ENCODE data around the gene DRD2.

Gene DRD2

DNA sequence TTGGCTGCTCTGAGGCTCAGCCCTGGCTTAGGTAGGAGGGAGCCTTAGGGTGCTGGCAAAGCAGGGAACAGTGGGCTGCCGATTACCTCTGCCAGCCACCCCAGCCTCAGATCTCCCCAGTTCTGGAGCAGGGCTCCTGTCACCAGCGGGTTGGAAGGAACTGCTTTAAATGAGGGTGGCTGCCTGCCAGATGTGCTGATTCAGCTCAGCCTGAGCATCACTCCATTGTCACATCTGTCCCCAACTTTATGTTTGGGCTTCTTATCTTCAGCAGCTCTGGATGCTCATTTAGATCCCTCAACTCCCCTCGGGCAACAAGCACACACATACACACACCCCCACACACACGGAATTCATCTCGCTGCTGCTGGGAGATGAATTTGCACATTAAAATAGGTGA lies 104.6 kb downstream of the DRD2 start:
- TF ChIP-seq, protein P1, sequence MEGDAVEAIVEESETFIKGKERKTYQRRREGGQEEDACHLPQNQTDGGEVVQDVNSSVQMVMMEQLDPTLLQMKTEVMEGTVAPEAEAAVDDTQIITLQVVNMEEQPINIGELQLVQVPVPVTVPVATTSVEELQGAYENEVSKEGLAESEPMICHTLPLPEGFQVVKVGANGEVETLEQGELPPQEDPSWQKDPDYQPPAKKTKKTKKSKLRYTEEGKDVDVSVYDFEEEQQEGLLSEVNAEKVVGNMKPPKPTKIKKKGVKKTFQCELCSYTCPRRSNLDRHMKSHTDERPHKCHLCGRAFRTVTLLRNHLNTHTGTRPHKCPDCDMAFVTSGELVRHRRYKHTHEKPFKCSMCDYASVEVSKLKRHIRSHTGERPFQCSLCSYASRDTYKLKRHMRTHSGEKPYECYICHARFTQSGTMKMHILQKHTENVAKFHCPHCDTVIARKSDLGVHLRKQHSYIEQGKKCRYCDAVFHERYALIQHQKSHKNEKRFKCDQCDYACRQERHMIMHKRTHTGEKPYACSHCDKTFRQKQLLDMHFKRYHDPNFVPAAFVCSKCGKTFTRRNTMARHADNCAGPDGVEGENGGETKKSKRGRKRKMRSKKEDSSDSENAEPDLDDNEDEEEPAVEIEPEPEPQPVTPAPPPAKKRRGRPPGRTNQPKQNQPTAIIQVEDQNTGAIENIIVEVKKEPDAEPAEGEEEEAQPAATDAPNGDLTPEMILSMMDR (IDR thresholded peaks at IDR 0.05; ENCODE audit: control insufficient read depth, insufficient read depth, low read depth, low read length, missing control alignments), result no peak

DNA sequence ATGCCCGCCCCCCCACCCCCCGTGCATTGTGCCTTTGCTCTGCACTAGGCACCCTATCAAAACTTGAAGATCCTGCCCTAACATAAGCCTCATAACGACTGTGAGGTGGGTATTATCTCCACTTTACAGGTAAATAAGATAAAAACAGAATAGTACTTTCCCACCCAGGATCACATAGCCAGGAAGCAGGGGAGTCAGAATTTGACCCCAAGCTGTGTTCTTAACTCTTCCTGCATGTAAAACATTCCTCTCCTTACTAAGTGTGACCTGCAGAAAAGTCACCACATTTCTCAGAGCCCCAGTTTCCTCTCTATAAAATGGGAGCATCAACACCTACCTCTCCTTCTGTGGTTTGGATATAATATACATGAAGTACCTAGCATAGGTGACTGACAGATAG lies 105.8 kb downstream of the DRD2 start:
- TF ChIP-seq, protein P1 (IDR thresholded peaks at IDR 0.05; ENCODE audit: control insufficient read depth, insufficient read depth, low read depth, low read length, missing control alignments), result no peak
- no peak overlapping the region for H3K4me3 ChIP-seq (ENCODE audit: control insufficient read depth, low read depth, low read length)
- DNase-seq (ENCODE audit: low read depth), result no peak

More for the DNA sequence above, 104.6 kb downstream of the DRD2 start:
- no peak overlapping the region for H3K4me3 ChIP-seq (ENCODE audit: control insufficient read depth, low read depth, low read length)
- no peak for DNase-seq (ENCODE audit: low read depth)

DNA sequence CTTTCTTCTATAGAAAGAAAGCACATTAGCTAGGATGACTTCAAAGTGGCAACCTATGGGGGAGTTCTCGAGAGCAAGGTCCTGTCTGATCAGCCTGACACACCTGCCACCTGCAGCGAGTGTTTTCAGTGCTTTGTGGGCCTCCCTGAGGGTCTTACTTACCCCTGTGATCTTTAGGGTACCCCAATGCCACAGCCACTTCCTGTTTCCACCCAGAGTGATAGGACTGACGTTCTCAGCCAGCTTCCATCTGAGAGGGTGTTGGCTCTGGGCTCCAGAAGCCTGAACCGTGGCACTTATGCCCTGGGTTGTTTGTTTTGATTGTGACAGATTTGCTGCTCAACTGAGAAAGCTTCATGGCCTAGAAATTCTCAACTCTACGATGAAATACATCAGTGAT lies 109.3 kb downstream of the DRD2 start:
- no peak for DNase-seq (ENCODE audit: low read depth)
- TF ChIP-seq, protein P1 (IDR thresholded peaks at IDR 0.05; ENCODE audit: control insufficient read depth, insufficient read depth, low read depth, low read length, missing control alignments), result no peak
- no peak overlapping the region for H3K4me3 ChIP-seq (ENCODE audit: control insufficient read depth, low read depth, low read length)

DNA sequence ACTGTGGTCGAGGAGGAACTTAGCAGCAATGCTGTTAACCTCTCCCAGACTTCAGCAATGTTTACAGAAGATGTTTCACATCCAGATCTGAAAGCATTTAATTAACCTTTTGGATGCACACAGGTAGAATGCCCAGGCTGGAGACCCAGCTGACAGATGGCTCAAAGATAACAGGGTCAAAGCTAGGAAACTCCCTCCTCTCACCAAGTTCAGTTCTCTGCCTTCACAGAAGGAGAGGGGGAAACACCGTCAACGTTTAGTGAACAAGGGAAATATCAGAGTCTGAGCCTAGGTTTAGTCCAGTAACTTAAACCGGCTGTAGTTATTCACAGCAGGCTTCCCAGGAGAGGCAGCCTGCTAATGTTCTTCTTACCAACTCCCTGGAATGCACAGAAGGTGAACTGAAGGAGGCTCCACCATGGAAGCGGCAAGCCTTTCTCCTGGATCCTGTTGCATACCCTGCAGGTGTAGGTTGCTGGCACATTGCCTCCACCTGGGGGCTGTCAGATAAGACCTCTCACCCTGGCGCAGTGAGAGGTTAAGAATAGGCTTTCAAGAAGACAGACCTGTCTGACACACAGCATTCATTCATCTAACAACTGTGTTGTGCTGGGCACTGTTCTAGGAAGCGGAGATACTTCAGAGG lies 111.1 kb downstream of the DRD2 start:
- TF ChIP-seq, protein P1 (IDR thresholded peaks at IDR 0.05; ENCODE audit: control insufficient read depth, insufficient read depth, low read depth, low read length, missing control alignments), result no peak
- no peak for DNase-seq (ENCODE audit: low read depth)
- H3K4me3 ChIP-seq (ENCODE audit: control insufficient read depth, low read depth, low read length), result no peak overlapping the region

DNA sequence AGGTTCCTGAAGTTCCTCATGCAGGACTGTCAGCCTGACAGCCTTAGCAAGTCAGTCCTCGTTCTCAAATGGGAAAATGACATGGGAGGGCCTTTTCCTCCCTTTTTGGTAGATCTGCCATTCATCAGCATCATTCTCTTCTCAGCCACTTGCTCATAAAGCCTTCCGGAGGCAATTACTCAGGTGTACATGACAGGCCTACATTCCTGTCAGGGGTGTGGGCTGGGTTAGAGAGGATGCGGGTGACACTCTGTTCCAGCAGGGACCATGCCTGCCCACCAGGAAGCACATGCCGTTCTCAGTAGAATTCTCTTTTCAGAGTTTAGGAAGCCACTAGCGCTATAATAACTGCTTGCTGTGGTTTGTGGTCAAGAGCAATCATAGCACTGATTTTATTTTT lies 111.8 kb downstream of the DRD2 start:
- H3K4me3 ChIP-seq (ENCODE audit: control insufficient read depth, low read depth, low read length), result no peak overlapping the region
- TF ChIP-seq, protein P1 (IDR thresholded peaks at IDR 0.05; ENCODE audit: control insufficient read depth, insufficient read depth, low read depth, low read length, missing control alignments), result no peak
- no peak for DNase-seq (ENCODE audit: low read depth)
